Measurements from ENCODE around the gene ZNF532. TPM values are rescaled to one million over a fixed set of nuclear protein-coding genes. Genes with fewer than 3 reads are reported as not detected.

The ZNF532 gene
- total RNA-seq, 1 experiment from 2014 or later: 258 TPM

- H3K36me3 Mint-ChIP-seq (ENCODE audit: insufficient read depth in 1 of 3, low read depth in 3 of 3): peaks cover 22 to 33% (median 27%) of the 10 kb centered on the region in 3 experiments
- no peak for TF ChIP-seq CTCF (conservative IDR thresholded peaks at IDR 0.05)
- H4K91ac ChIP-seq (ENCODE audit: insufficient read length, low read depth, low read length): no peak overlapping the region
- peaks cover 12% of the 10 kb centered on the region; the same call in 1 of the 2 replicates for H3K4me1 ChIP-seq (ENCODE audit: insufficient read depth, low read length)
- H3T11ph ChIP-seq (ENCODE audit: low read length): no peak overlapping the region
- H3K56ac ChIP-seq (ENCODE audit: insufficient read length, low read depth, low read length): no peak overlapping the region
- H2BK15ac ChIP-seq (ENCODE audit: low read depth, low read length): no peak overlapping the region
- H3K23ac ChIP-seq (ENCODE audit: insufficient read length, low read depth, low read length): no peak overlapping the region
- H3K79me2 ChIP-seq (ENCODE audit: insufficient read depth, low read length): peaks cover 19% of the 10 kb centered on the region; the same call in 1 of the 2 replicates
- peaks cover 78 to 80% of the 10 kb centered on the region in 2 experiments for H3K4me1 Mint-ChIP-seq
- H2BK12ac ChIP-seq (ENCODE audit: insufficient read length, low read depth, low read length): no peak overlapping the region
- DNase-seq: no peak
- H2AK5ac ChIP-seq (ENCODE audit: insufficient read length, low read length): no peak overlapping the region
- H4K5ac ChIP-seq (ENCODE audit: insufficient read length, low read depth, low read length): no peak overlapping the region
- peak overlapping the region; percentile 98 to 100 (median 98) for H3K27ac Mint-ChIP-seq
- peak overlapping the region; percentile 97 for H3K9ac ChIP-seq (ENCODE audit: extremely low read depth, insufficient read length, low read length)
- H3K18ac ChIP-seq (ENCODE audit: insufficient read length, low read depth, low read length): peak overlapping the region; percentile 69
- H3K4ac ChIP-seq (ENCODE audit: low read depth, low read length): no peak overlapping the region; the same call in 1 of the 2 replicates
- H3K9me3 ChIP-seq (ENCODE audit: control insufficient read depth, low read depth, low read length): no peaks in the 10 kb centered on the region
- no peak overlapping the region for H2AFZ ChIP-seq (ENCODE audit: low read length)
- whole genome bisulfite sequencing (ENCODE audit: extremely low coverage, insufficient read length, low lambda C conversion rate): no CpG with 5 or more reads among the region's 10 CpGs
- peak overlapping the region; percentile 87 to 92 for H3K4me3 Mint-ChIP-seq
- no peaks in the 10 kb centered on the region for H3K23me2 ChIP-seq (ENCODE audit: insufficient read length, low read depth, low read length, poor library complexity, severe bottlenecking)
- peak overlapping the region; percentile 79 for H3K4me2 ChIP-seq (ENCODE audit: insufficient read depth, insufficient read length, low read length)
- no peaks in the 10 kb centered on the region for H3K27me3 ChIP-seq (ENCODE audit: insufficient read depth, low read length)
- no peaks in the 10 kb centered on the region for H3K79me1 ChIP-seq (ENCODE audit: insufficient read depth, low read depth, low read length, poor library complexity, severe bottlenecking)
- H4K8ac ChIP-seq (replicated peaks; ENCODE audit: insufficient read length, low read depth, low read length): no peak overlapping the region
- no peak overlapping the region for H2BK120ac ChIP-seq (ENCODE audit: low read depth, low read length, poor library complexity, severe bottlenecking)
- H3K9me3 Mint-ChIP-seq: peaks cover 0 to 3% of the 10 kb centered on the region in 2 experiments; a peak in 2 of 5 replicates
- H3K14ac ChIP-seq (ENCODE audit: insufficient read depth, low read length): no peak overlapping the region; the same call in 1 of the 2 replicates
- H3K27me3 Mint-ChIP-seq (ENCODE audit: low read depth): no peaks in the 10 kb centered on the region
- H4K20me1 ChIP-seq (ENCODE audit: control insufficient read depth, insufficient read depth, insufficient read length): no peaks in the 10 kb centered on the region
- H2BK20ac ChIP-seq (ENCODE audit: low read depth, low read length, poor library complexity, severe bottlenecking): no peak overlapping the region
- peak overlapping the region; percentile 1 for H2BK5ac ChIP-seq (ENCODE audit: insufficient read length, low read length)
- peak overlapping the region; percentile 88 for H3K27ac ChIP-seq (ENCODE audit: insufficient read length, low read depth, low read length)
Measured at GRCh38 chr18:58862356-58862755, 2.3 kb upstream of the ZNF532 start.

Data from H9 (cell line).